Endothelial cell of umbilical vein (primary cell): Measurements from ENCODE around the gene RPRD2.

Experiments used
- CTCF ChIP-seq, 2 donors: IDR thresholded peaks; 1 replicate in 1 of 2; 2 replicates in 1 of 2; pipeline ENCODE4 v1.5.1; 2011; ENCODE audit warnings: low read length in 2 of 2, mild to moderate bottlenecking in 2 of 2, moderate library complexity in 2 of 2, control low read depth in 1 of 2, inconsistent platforms in 1 of 2, low read depth in 1 of 2; ENCODE audit not compliant: insufficient read depth in 1 of 2; ENCODE audit errors: extremely low read depth in 1 of 2
- EZH2 ChIP-seq: IDR thresholded peaks from 2 replicates; pipeline ENCODE4 v1.6.1; 2012; ENCODE audit warnings: borderline replicate concordance, low read depth, mild to moderate bottlenecking, moderate library complexity, low read length, inconsistent platforms; ENCODE audit not compliant: severe bottlenecking
- GATA2 ChIP-seq: IDR thresholded peaks from 2 replicates; pipeline ENCODE4 v1.7.0; 2011; ENCODE audit warnings: low read depth, mild to moderate bottlenecking, moderate library complexity, mixed read lengths, low read length; ENCODE audit not compliant: insufficient read length, insufficient read depth
- MYC ChIP-seq: IDR thresholded peaks from one replicate; pipeline ENCODE4 v1.6.1; 2011; ENCODE audit warnings: mild to moderate bottlenecking, low read depth, low read length
- POLR2A ChIP-seq: IDR thresholded peaks from 2 replicates; pipeline ENCODE4 v1.6.1; 2012; ENCODE audit warnings: low read depth, mild to moderate bottlenecking, control low read depth, low read length

- TF ChIP-seq GATA2 (no peak), MYC (no peak), CTCF (IDR thresholded peaks at IDR 0.05; ENCODE audit: extremely low read depth in 1 of 2, insufficient read depth in 1 of 2, low read depth in 1 of 2, low read length in 2 of 2) (no peak), POLR2A (no peak), EZH2 (no peak)
Measured at GRCh38 chr1:150484431-150484830, 120.5 kb downstream of the RPRD2 start.
